Smooth muscle cell (in vitro differentiated cells): Measurements from ENCODE around the gene HMHB1. TPM values are rescaled to one million over a fixed set of nuclear protein-coding genes. Genes with fewer than 3 reads are reported as not detected.

Experiments used
- DNase-seq: peaks from one replicate; lab custom pipeline; 2025; ENCODE audit not compliant: unreplicated experiment; lab: John Stamatoyannopoulos, UW
- H2AFZ ChIP-seq: fragments of 200-600 bp; sonication (generic); 2 replicates; pipeline ENCODE4 v1.6.0; 2016; ENCODE audit warnings: antibody characterized with exemption, low read depth, mild to moderate bottlenecking
- H3F3A ChIP-seq: fragments of 200-600 bp; sonication (generic); 2 replicates; pipeline ENCODE4 v1.6.0; 2017; ENCODE audit warnings: antibody characterized with exemption, low read depth
- H3K27ac ChIP-seq: fragments of 200-600 bp; sonication (generic); 2 replicates; pipeline ENCODE4 v1.5.1; 2016; ENCODE audit warnings: low read depth, mild to moderate bottlenecking
- H3K27me3 ChIP-seq: fragments of 200-600 bp; sonication (generic); 2 replicates; pipeline ENCODE4 v1.6.1; 2016; ENCODE audit warnings: low read depth, mild to moderate bottlenecking
- H3K36me3 ChIP-seq: fragments of 200-600 bp; sonication (generic); 2 replicates; pipeline ENCODE4 v1.5.1; 2016; ENCODE audit warnings: low read depth
- H3K4me1 ChIP-seq: fragments of 200-600 bp; sonication (generic); 2 replicates; pipeline ENCODE4 v1.5.1; 2016; ENCODE audit warnings: low read depth
- H3K4me2 ChIP-seq: fragments of 200-600 bp; sonication (generic); 2 replicates; pipeline ENCODE4 v1.6.0; 2016; ENCODE audit warnings: mild to moderate bottlenecking
- H3K4me3 ChIP-seq: fragments of 200-600 bp; sonication (generic); 2 replicates; pipeline ENCODE4 v1.5.1; 2016; ENCODE audit warnings: mild to moderate bottlenecking
- H3K79me2 ChIP-seq: fragments of 200-600 bp; sonication (generic); 2 replicates; pipeline ENCODE4 v1.6.0; 2016; ENCODE audit warnings: low read depth, mild to moderate bottlenecking
- H3K9ac ChIP-seq: fragments of 200-600 bp; sonication (generic); 2 replicates; pipeline ENCODE4 v1.6.0; 2016; ENCODE audit warnings: low read depth
- H3K9me3 ChIP-seq: fragments of 200-600 bp; sonication (generic); replicated peaks from 2 replicates; pipeline ENCODE4 v1.5.1; 2016; ENCODE audit warnings: low read depth
- H4K20me1 ChIP-seq: fragments of 200-600 bp; sonication (generic); 2 replicates; pipeline ENCODE4 v1.6.0; 2016; ENCODE audit warnings: low read depth
- CTCF ChIP-seq: fragments of 200-600 bp; sonication (generic); IDR thresholded peaks from 2 replicates; pipeline ENCODE4 v1.5.1; 2017; ENCODE audit warnings: borderline replicate concordance, mild to moderate bottlenecking, antibody characterized with exemption; ENCODE audit not compliant: insufficient read depth, poor library complexity, severe bottlenecking
- WGBS: methylation state at CpG from one replicate; pipeline ENCODE4 v1.1.7; 2016; ENCODE audit warnings: low lambda C conversion rate; 5-methylcytosine and 5-hydroxymethylcytosine counted together
- polyA plus RNA-seq: library from polyadenylated mRNA; unstranded; fragments of >200 nt; fragmentation: Nextera tagmentation; extraction: Ambion mirVana; gene quantifications from 2 replicates; pipeline ENCODE4 v1.2.1, GENCODE V29; 2016
- total RNA-seq: library from RNA; depleted of rRNA; stranded (reverse); fragments of >200 nt; gene quantifications from 2 replicates; pipeline ENCODE4 v1.2.3, GENCODE V29; 2014

HMHB1 gene
- total and polyA plus RNA-seq, 2 experiments from 2014 or later, result not detected

GRCh38 chr5:143828710-143829109 lies 16.7 kb downstream of the HMHB1 start:
- peak overlapping the region; percentile 41 for H3K4me2 ChIP-seq

GRCh38 chr5:143833177-143833576 lies 21.2 kb downstream of the HMHB1 start:
- DNase-seq, result no peak
- H3K9me3 ChIP-seq, result no peaks in the 10 kb centered on the region
- no peak overlapping the region for H3K9ac ChIP-seq
- peaks cover 11% of the 10 kb centered on the region for H3F3A ChIP-seq
- TF ChIP-seq CTCF, result no peak
- H3K4me2 ChIP-seq, result no peak overlapping the region
- H3K4me3 ChIP-seq, result no peak overlapping the region
- peak overlapping the region; percentile 0 for H3K27ac ChIP-seq
- peaks cover 8% of the 10 kb centered on the region for H3K4me1 ChIP-seq
- no peaks in the 10 kb centered on the region for H4K20me1 ChIP-seq
- no peaks in the 10 kb centered on the region for H3K36me3 ChIP-seq
- H2AFZ ChIP-seq, result no peak overlapping the region
- 66% methylated on average over 4 of the region's 4 CpGs for WGBS
- no peaks in the 10 kb centered on the region for H3K79me2 ChIP-seq
- no peaks in the 10 kb centered on the region for H3K27me3 ChIP-seq

More at GRCh38 chr5:143828710-143829109, 16.7 kb downstream of the HMHB1 start:
- Histone ChIP-seq H3K79me2 (no peaks in the 10 kb centered on the region), H3K27me3 (no peaks in the 10 kb centered on the region), H3K9me3 (no peaks in the 10 kb centered on the region), H3K4me1 (peaks cover 8% of the 10 kb centered on the region), H3K4me3 (no peak overlapping the region), H3F3A (no peaks in the 10 kb centered on the region), H4K20me1 (no peaks in the 10 kb centered on the region), H3K27ac (no peak overlapping the region), H3K36me3 (no peaks in the 10 kb centered on the region), H2AFZ (no peak overlapping the region), H3K9ac (no peak overlapping the region)
- no peak for TF ChIP-seq CTCF
- no peak for DNase-seq
- 24% methylated on average over 3 of the region's 3 CpGs for WGBS

GRCh38 chr5:143835251-143835650 lies 23.3 kb downstream of the HMHB1 start:
- WGBS, result 19% methylated on average over 3 of the region's 3 CpGs
- Histone ChIP-seq H3K27me3 (no peaks in the 10 kb centered on the region), H3F3A (peaks cover 14% of the 10 kb centered on the region), H3K9ac (no peak overlapping the region), H3K27ac (no peak overlapping the region), H3K36me3 (no peaks in the 10 kb centered on the region), H3K9me3 (no peaks in the 10 kb centered on the region), H2AFZ (no peak overlapping the region), H3K4me3 (no peak overlapping the region), H3K4me2 (no peak overlapping the region), H3K4me1 (peaks cover 11% of the 10 kb centered on the region), H4K20me1 (no peaks in the 10 kb centered on the region), H3K79me2 (no peaks in the 10 kb centered on the region)
- no peak for DNase-seq
- no peak for TF ChIP-seq CTCF

GRCh38 chr5:143836161-143836725 lies 24.3 kb downstream of the HMHB1 start:
- H3K27me3 ChIP-seq, result no peaks in the 10 kb centered on the region
- H3K4me1 ChIP-seq, result peaks cover 11% of the 10 kb centered on the region
- H3K9me3 ChIP-seq, result no peaks in the 10 kb centered on the region
- no peak overlapping the region for H3K4me2 ChIP-seq
- 77% methylated on average over 2 of the region's 2 CpGs for WGBS
- no peaks in the 10 kb centered on the region for H4K20me1 ChIP-seq
- no peak for DNase-seq
- no peak overlapping the region for H2AFZ ChIP-seq
- TF ChIP-seq CTCF, result no peak
- no peak overlapping the region for H3K27ac ChIP-seq
- no peak overlapping the region for H3K4me3 ChIP-seq
- H3K9ac ChIP-seq, result no peak overlapping the region
- H3K79me2 ChIP-seq, result no peaks in the 10 kb centered on the region
- H3K36me3 ChIP-seq, result no peaks in the 10 kb centered on the region
- H3F3A ChIP-seq, result peaks cover 14% of the 10 kb centered on the region
